Progenitor cell of endocrine pancreas (in vitro differentiated cells): ENCODE results near the gene CCR7. TPM values are rescaled to one million over a fixed set of nuclear protein-coding genes. Genes with fewer than 3 reads are reported as not detected.

ENCODE experiments used
- DNase-seq: peaks from one replicate; pipeline ENCODE4 v3.0.0; 2021; ENCODE audit warnings: low spot score; ENCODE audit not compliant: unreplicated experiment
- H3K27ac Mint-ChIP-seq: 2 replicates; pipeline ENCODE4 v1.8.0; 2021; ENCODE audit warnings: mild to moderate bottlenecking, moderate library complexity, mixed read lengths
- H3K27me3 Mint-ChIP-seq: 2 replicates; pipeline ENCODE4 v1.8.0; 2021; ENCODE audit warnings: mixed read lengths
- H3K36me3 Mint-ChIP-seq: 2 replicates; pipeline ENCODE4 v1.8.0; 2022; ENCODE audit warnings: mixed read lengths; ENCODE audit not compliant: insufficient read depth
- H3K4me1 Mint-ChIP-seq: 2 replicates; pipeline ENCODE4 v1.8.0; 2021; ENCODE audit warnings: low read depth, mixed read lengths
- H3K4me3 Mint-ChIP-seq: 2 replicates; pipeline ENCODE4 v1.8.0; 2021; ENCODE audit warnings: low read depth, mild to moderate bottlenecking, moderate library complexity, mixed read lengths
- H3K9me3 Mint-ChIP-seq: 2 replicates; pipeline ENCODE4 v1.8.0; 2021; ENCODE audit warnings: low read depth, mixed read lengths
- total RNA-seq: library from RNA; stranded (reverse); gene quantifications from 2 replicates; pipeline ENCODE4 v1.2.1, GENCODE V29; 2021
- TF ChIP-seq, protein P1 (sequence below): fragments of 200-600 bp; sonication (generic); IDR thresholded peaks from one replicate; pipeline ENCODE4 v1.5.0; 2021; ENCODE audit warnings: antibody characterized with exemption, mild to moderate bottlenecking; ENCODE audit not compliant: unreplicated experiment

Gene CCR7
- total RNA-seq, 1 donor from 2014 or later = not detected

DNA sequence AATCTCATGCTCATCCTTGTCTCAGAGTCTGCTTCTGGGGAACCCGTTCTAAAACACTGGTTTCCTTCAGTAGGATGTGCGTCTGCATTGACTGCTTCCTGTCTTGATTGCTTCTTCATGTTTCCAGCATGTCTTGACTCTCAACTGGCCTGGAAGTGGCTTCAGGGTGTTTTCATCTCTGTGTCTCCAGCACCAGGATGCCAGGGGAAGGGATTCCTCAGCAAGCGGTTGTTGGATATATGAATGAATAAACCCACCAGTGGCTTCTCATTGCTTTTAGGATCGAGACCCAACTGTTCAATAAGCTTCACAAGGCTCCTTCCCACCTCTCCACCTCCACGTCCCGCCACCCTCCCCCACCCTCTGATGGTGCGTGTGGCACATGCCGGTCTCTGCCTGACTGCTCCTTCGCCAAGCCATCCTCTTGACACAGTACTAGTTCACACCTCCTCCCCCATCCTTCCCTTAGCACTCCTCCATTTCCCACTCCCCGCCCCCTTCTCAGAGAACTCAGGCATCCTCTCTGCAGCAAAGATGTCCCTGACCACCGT, 49.7 kb downstream of the CCR7 start:
- Mint-ChIP-seq H3K4me1 (no peaks in the 10 kb centered on the region), H3K27me3 (peaks cover 22% of the 10 kb centered on the region), H3K9me3 (no peaks in the 10 kb centered on the region), H3K36me3 (no peaks in the 10 kb centered on the region), H3K27ac (no peak overlapping the region), H3K4me3 (no peak overlapping the region)
- DNase-seq = no peak
- TF ChIP-seq, protein P1, sequence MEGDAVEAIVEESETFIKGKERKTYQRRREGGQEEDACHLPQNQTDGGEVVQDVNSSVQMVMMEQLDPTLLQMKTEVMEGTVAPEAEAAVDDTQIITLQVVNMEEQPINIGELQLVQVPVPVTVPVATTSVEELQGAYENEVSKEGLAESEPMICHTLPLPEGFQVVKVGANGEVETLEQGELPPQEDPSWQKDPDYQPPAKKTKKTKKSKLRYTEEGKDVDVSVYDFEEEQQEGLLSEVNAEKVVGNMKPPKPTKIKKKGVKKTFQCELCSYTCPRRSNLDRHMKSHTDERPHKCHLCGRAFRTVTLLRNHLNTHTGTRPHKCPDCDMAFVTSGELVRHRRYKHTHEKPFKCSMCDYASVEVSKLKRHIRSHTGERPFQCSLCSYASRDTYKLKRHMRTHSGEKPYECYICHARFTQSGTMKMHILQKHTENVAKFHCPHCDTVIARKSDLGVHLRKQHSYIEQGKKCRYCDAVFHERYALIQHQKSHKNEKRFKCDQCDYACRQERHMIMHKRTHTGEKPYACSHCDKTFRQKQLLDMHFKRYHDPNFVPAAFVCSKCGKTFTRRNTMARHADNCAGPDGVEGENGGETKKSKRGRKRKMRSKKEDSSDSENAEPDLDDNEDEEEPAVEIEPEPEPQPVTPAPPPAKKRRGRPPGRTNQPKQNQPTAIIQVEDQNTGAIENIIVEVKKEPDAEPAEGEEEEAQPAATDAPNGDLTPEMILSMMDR = no peak

- Mint-ChIP-seq H3K27me3 (peaks cover 24% of the 10 kb centered on the region), H3K9me3 (no peaks in the 10 kb centered on the region), H3K36me3 (no peaks in the 10 kb centered on the region), H3K27ac (no peak overlapping the region), H3K4me3 (no peak overlapping the region), H3K4me1 (no peaks in the 10 kb centered on the region)
- DNase-seq = no peak
- TF ChIP-seq, protein P1 = no peak
These were observed 50.3 kb downstream of the CCR7 start for GRCh38 chr17:40515011-40515410.

DNA sequence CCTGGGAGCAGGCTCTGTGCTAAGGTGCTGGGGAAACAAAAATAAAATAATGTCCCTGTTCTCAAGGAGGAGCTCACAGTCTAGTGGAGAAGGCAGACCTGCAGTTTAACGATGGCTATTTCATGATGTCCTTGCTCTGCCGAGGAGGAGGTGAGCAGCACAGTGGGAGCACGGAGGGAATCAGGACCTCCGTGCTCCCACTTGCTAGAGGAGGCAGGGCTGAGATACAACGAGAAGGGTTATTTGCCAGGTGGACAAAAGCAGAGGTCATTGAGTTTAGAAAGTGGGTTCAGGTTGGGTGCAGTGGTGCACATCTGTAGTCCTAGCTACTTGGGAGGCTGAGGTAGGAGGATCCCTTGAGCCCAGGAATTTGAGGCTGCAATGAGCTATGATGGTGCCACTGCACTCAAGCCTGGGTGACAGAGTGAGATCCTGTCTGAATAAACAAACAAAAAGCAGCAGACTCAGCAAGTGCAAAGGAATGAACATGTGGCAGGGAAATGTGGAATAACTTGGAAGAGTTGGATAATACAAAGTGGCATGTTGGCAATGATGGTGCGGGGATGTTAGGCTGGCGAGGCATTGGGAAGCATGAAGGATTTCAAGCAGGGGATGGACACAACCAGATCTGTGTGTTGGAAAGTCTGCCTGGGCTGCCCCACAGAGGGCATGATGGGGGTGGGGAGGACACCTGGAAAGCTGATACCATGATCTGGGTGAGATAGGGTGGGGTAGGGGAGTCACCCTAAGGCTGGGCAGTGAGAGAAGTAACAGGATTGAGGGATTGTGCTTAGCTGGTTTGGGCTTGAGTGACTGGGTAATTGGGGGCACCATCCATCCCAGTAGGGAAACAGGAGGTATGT, 51.0 kb downstream of the CCR7 start:
- Mint-ChIP-seq H3K9me3 (no peaks in the 10 kb centered on the region), H3K27ac (no peak overlapping the region), H3K27me3 (peaks cover 24% of the 10 kb centered on the region), H3K4me1 (no peaks in the 10 kb centered on the region), H3K36me3 (no peaks in the 10 kb centered on the region), H3K4me3 (no peak overlapping the region)
- no peak for DNase-seq
- TF ChIP-seq, protein P1 = no peak

DNA sequence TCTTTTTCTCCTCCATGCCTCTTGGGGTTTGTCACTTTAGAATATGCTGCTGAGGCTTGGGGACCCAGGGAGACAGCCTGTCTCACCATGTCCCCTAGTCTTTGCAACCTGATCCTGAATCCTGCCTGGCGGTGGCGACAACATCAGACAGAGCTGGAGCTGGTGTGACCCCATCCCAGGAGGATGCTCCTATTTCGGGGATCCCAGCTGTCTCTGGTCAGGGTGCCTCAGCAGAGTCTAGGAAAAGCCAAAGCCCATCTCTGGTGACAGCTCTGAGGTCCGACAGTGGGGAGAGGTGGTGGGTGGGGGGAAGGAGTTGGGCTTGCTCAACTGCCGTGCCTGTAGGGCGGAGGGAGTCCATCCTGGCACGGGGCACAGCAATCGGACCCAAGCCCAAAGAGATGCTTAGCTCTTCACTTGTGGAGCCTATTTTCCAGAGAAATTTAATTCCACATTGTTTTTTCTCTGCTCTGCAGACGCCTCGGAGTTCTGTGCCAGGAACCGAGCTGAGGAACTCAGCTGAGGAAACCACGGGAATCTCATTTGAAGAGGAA, 53.5 kb downstream of the CCR7 start:
- H3K27ac Mint-ChIP-seq = no peak overlapping the region
- no peaks in the 10 kb centered on the region for H3K4me1 Mint-ChIP-seq
- no peaks in the 10 kb centered on the region for H3K9me3 Mint-ChIP-seq

DNA sequence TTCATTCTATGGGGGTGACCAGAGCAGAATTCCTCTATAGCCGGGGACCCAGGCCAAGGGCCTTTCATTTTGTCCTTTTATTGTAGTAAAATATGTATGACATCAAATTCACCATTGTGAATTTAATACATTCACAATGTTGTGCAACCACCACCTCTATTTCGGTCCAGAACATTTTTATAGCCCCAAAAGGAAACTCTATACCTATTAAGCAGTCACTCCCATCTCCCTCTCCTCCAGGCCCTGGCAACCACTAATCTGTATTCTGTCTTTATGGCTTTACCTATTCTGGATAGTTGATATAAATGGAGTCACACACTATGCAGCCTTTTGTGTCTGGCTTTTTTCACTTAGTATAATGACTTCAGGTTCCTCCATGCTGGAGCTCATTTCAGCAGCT, 54.1 kb downstream of the CCR7 start:
- Mint-ChIP-seq H3K4me1 (no peaks in the 10 kb centered on the region), H3K36me3 (no peaks in the 10 kb centered on the region), H3K4me3 (no peak overlapping the region), H3K9me3 (no peaks in the 10 kb centered on the region), H3K27me3 (peaks cover 24% of the 10 kb centered on the region), H3K27ac (no peak overlapping the region)
- TF ChIP-seq, protein P1 = no peak
- no peak for DNase-seq

More for the DNA sequence above, 53.5 kb downstream of the CCR7 start:
- no peak for DNase-seq
- Mint-ChIP-seq H3K4me3 (no peak overlapping the region), H3K36me3 (no peaks in the 10 kb centered on the region), H3K27me3 (peaks cover 20% of the 10 kb centered on the region)
- TF ChIP-seq, protein P1 = no peak
